ENCODE data around the gene KLHDC8A. TPM values are rescaled to one million over a fixed set of nuclear protein-coding genes. Genes with fewer than 3 reads are reported as not detected.

The KLHDC8A gene
- total and polyA plus RNA-seq, 9 of the 15 experiments (the other 6 are each of a cell fraction or from before 2014, with no cell fraction given), result 0.01 to 0.54 (median 0.04) TPM; not detected in 6

GRCh38 chr1:205354259-205355074 is 2.3 kb downstream of the KLHDC8A start (continued):
- TF ChIP-seq HNRNPH1 (optimal IDR thresholded peaks at IDR 0.05; ENCODE audit: low read depth, low read length) (no peak), CLOCK (CRISPR knock-in tag; IDR thresholded peaks at IDR 0.05; ENCODE audit: borderline replicate concordance) (no peak), ZNF24 (IDR thresholded peaks at IDR 0.05) (peak; percentile 58; the same call in 1 of the 2 replicates), PURB (CRISPR knock-in tag; IDR thresholded peaks at IDR 0.05; ENCODE audit: low read depth) (no peak), CTCF (IDR thresholded peaks at IDR 0.05 in 2 of 3, conservative IDR thresholded peaks at IDR 0.05 in 1 of 3; ENCODE audit: insufficient read depth in 2 of 3, low read depth in 1 of 3, low read length in 3 of 3) (peak; percentile 80 to 92 (median 86)), THRA (IDR thresholded peaks at IDR 0.05) (no peak), MTA1 (IDR thresholded peaks at IDR 0.05; ENCODE audit: borderline replicate concordance) (no peak), REST (IDR thresholded peaks at IDR 0.05; ENCODE audit: borderline replicate concordance) (peak; percentile 59; the same call in 1 of the 2 replicates), REST (CRISPR knock-in tag; IDR thresholded peaks at IDR 0.05; ENCODE audit: low read depth) (no peak), RCOR1 (IDR thresholded peaks at IDR 0.05; ENCODE audit: borderline replicate concordance in 1 of 2, low read depth in 2 of 2, low read length in 2 of 2) (0 out of 4 replicates have a peak, but pooled peaks of 1 of the 2 experiments have one; percentile 38), PHF8 (IDR thresholded peaks at IDR 0.05; ENCODE audit: borderline replicate concordance, low read length) (no peak), NCOA4 (IDR thresholded peaks at IDR 0.05; ENCODE audit: partially characterized antibody) (no peak)
